ENCODE measurements around the gene MRNIP. TPM values are rescaled to one million over a fixed set of nuclear protein-coding genes. Genes with fewer than 3 reads are reported as not detected.

MRNIP gene
- total RNA-seq, 2 donors from 2014 or later, result 23.4 to 34.8 TPM

DNA sequence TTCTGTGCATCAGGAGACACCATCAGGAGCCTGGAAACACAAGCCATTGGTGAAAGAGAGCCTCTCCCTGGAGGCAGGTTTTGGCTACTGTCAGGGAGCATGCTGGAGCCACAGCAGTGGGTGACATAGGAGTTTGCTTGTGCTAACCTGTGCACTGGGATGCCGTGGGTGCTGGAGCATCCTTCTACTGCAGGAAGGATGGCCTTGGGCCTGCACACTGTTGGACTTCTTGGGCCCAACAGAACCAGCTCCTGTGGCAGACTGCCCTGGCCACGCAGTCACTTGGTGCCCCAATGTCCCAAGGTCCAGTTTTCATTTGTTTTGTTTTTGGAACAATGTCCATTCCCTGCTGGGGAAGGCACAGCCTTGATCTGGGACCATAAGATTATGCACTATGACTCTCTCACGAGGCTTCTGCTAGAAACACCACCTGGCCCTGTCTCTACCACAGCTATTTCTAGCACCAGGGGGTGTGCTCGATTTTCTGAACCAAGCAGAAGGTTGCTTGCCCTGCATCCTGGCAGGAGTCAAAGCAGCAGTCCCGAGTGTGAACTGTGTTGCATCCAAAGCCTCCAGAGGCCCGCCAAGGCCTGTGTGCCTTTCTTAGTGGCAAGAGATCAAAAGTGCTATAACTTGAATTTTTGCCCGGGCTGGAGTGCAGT is 70.3 kb downstream of the MRNIP start:
- ATAC-seq, result no peak
- intact Hi-C loops (cut with DNase I), result no loop called here

More for the DNA sequence above, 70.3 kb downstream of the MRNIP start:
- no peak for TF ChIP-seq POLR2A (IDR thresholded peaks at IDR 0.05)
- TF ChIP-seq, protein P1, sequence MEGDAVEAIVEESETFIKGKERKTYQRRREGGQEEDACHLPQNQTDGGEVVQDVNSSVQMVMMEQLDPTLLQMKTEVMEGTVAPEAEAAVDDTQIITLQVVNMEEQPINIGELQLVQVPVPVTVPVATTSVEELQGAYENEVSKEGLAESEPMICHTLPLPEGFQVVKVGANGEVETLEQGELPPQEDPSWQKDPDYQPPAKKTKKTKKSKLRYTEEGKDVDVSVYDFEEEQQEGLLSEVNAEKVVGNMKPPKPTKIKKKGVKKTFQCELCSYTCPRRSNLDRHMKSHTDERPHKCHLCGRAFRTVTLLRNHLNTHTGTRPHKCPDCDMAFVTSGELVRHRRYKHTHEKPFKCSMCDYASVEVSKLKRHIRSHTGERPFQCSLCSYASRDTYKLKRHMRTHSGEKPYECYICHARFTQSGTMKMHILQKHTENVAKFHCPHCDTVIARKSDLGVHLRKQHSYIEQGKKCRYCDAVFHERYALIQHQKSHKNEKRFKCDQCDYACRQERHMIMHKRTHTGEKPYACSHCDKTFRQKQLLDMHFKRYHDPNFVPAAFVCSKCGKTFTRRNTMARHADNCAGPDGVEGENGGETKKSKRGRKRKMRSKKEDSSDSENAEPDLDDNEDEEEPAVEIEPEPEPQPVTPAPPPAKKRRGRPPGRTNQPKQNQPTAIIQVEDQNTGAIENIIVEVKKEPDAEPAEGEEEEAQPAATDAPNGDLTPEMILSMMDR (IDR thresholded peaks at IDR 0.05), result no peak
- DNase-seq, result no peak
- H3K27me3 ChIP-seq, result no peaks in the 10 kb centered on the region
- H3K36me3 ChIP-seq (replicated peaks in 1 of 2; ENCODE audit: insufficient read depth in 1 of 2, low read depth in 2 of 2), result no peaks in the 10 kb centered on the region
- H3K9me3 ChIP-seq, result no peaks in the 10 kb centered on the region
- WGBS, 2 donors, result 88 to 90% methylated on average over 5 to 7 of the region's 7 CpGs
- peaks cover 16% of the 10 kb centered on the region for H3K4me1 ChIP-seq
- no peak overlapping the region for H3K4me3 ChIP-seq
- no peak overlapping the region for H3K27ac ChIP-seq

MicroRNAs within 50 kb of the gene (microRNA counts, 767-probe panel; counts per million panel counts)
- 0 to 736 counts per million in 2 donors for microRNA hsa-miR-1229

Small RNA genes lying within 50 kb of the gene (microRNA-seq; reads per million reads assigned to microRNA genes)
- gene MIR1229 (ENCODE audit: borderline number of aligned reads in 2 of 2, borderline replicate concordance in 2 of 2), result 2.3 to 2.7 reads per million in 2 donors

Small RNA genes lying within 50 kb of the gene (small RNA-seq; reads per million reads assigned to genes)
- not detected for gene MIR1229
- not detected for gene RF00019

Other genes with a start within 250 kb of the MRNIP start
- 100 to 1,000 TPM; 335 to 732 TPM for gene HNRNPH1, start 235.1 kb downstream of the MRNIP start, total RNA-seq
- gene CBY3, start 177.8 kb downstream of the MRNIP start, total RNA-seq, result not detected
- 100 to 1,000 TPM; 262 to 401 TPM for gene CANX, start 159.8 kb downstream of the MRNIP start, total RNA-seq
- 10 to 100 TPM; 18.1 to 18.2 TPM for gene MAML1, start 126.0 kb downstream of the MRNIP start, total RNA-seq
- gene LTC4S, start 64.8 kb downstream of the MRNIP start, total RNA-seq, result 10 to 100 TPM; 10.6 to 16.2 TPM
- gene MGAT4B, start 52.0 kb downstream of the MRNIP start, total RNA-seq, result 10 to 100 TPM; 89.0 to 90.0 TPM
- 100 to 1,000 TPM; 249 to 606 TPM for gene SQSTM1, start 37.9 kb downstream of the MRNIP start, total RNA-seq
- 100 to 1,000 TPM in 1 of 2 donors, 10 to 100 TPM in 1; 69.8 to 121 TPM for gene TBC1D9B, start 49.1 kb upstream of the MRNIP start, total RNA-seq
- 10 to 100 TPM; 32.3 to 58.9 TPM for gene RNF130, start 212.9 kb upstream of the MRNIP start, total RNA-seq

All from body of pancreas (tissue), 4 donors.